GM12801 (cell line): ENCODE results near the gene STK32C.

ENCODE experiments used
- CTCF ChIP-seq: IDR thresholded peaks from one replicate; pipeline ENCODE4 v1.5.1; 2011; ENCODE audit warnings: control low read depth; ENCODE audit not compliant: insufficient read length; ENCODE audit errors: extremely low read depth

Gene STK32C

GRCh38 chr10:132293813-132294520, 13.8 kb downstream of the STK32C start:
- no peak for TF ChIP-seq CTCF

GRCh38 chr10:132293201-132293812, 14.4 kb downstream of the STK32C start:
- TF ChIP-seq CTCF = no peak

- no peak for TF ChIP-seq CTCF
Measured at GRCh38 chr10:132292287-132293200, 15.2 kb downstream of the STK32C start.

GRCh38 chr10:132291826-132292225, 15.9 kb downstream of the STK32C start:
- TF ChIP-seq CTCF = no peak

GRCh38 chr10:132290631-132291030, 17.1 kb downstream of the STK32C start:
- no peak for TF ChIP-seq CTCF

GRCh38 chr10:132289439-132289838, 18.3 kb downstream of the STK32C start:
- no peak for TF ChIP-seq CTCF
